H1 (cell line): ENCODE measurements around the gene OGT. TPM values are rescaled to one million over a fixed set of nuclear protein-coding genes. Genes with fewer than 3 reads are reported as not detected.

ENCODE experiments used
- CTCF ChIA-PET: fragments of 300-600 bp; sonication (Branson Sonifier 250); formaldehyde crosslinking; loops from one replicate; lab custom pipeline; 2021; ENCODE audit not compliant: partially characterized antibody; lab: Charles Lee
- POLR2A ChIA-PET: fragments of 300-600 bp; sonication (Branson Sonifier 250); formaldehyde crosslinking; loops from one replicate; lab custom pipeline; 2021; ENCODE audit warnings: inconsistent platforms; ENCODE audit not compliant: partially characterized antibody; lab: Charles Lee
- DNase-seq, 2 experiments: peaks; one replicate each; pipeline versions ENCODE4 v3.0.0 to v3.0.0-alpha.2; 2010 to 2022; ENCODE audit warnings: low spot score in 2 of 2, low read depth in 1 of 2, mixed read lengths in 1 of 2
- FAIRE-seq: peaks from 2 replicates; lab custom pipeline; 2011; peaks lifted over from hg19 to GRCh38; lab: Jason Lieb, UNC
- H2AFZ ChIP-seq: 2 replicates; pipeline ENCODE4 v1.8.1; 2012; ENCODE audit warnings: low read length, inconsistent platforms
- H2AK5ac ChIP-seq: 2 replicates; pipeline ENCODE4 v1.6.1; 2013; ENCODE audit warnings: low read depth, low read length
- H2BK120ac ChIP-seq: replicated peaks from 2 replicates; pipeline ENCODE3; 2013; ENCODE audit warnings: low read depth, low read length, inconsistent platforms
- H2BK12ac ChIP-seq: 2 replicates; pipeline ENCODE4 v1.6.1; 2013; ENCODE audit warnings: low read depth, low read length
- H2BK15ac ChIP-seq: 2 replicates; pipeline ENCODE4 v1.6.1; 2013; ENCODE audit warnings: low read length
- H2BK20ac ChIP-seq: 2 replicates; pipeline ENCODE4 v1.6.1; 2013; ENCODE audit warnings: low read length
- H2BK5ac ChIP-seq: 2 replicates; pipeline ENCODE4 v1.6.1; 2013; ENCODE audit warnings: low read depth, low read length
- H3K14ac ChIP-seq: 2 replicates; pipeline ENCODE4 v1.6.1; 2013; ENCODE audit warnings: inconsistent platforms; ENCODE audit not compliant: insufficient read length
- H3K18ac ChIP-seq: 2 replicates; pipeline ENCODE4 v1.6.1; 2013; ENCODE audit warnings: low read length; ENCODE audit errors: extremely low read depth
- H3K23ac ChIP-seq: 2 replicates; pipeline ENCODE4 v1.6.1; 2013; ENCODE audit warnings: inconsistent platforms; ENCODE audit not compliant: insufficient read length
- H3K23me2 ChIP-seq: 2 replicates; pipeline ENCODE4 v1.6.1; 2013; ENCODE audit warnings: low read depth, low read length
- H3K27ac ChIP-seq: 2 replicates; pipeline ENCODE4 v1.6.1; 2011; ENCODE audit warnings: low read depth, low read length, inconsistent platforms
- H3K27me3 ChIP-seq, 4 experiments: replicated peaks in 1 of 4; 1 replicate in 1 of 4; 2 replicates in 3 of 4; pipeline versions ENCODE4 v1.6.1 to v1.8.1; 2011 to 2013; ENCODE audit warnings: low read length in 3 of 4, mild to moderate bottlenecking in 3 of 4, inconsistent platforms in 2 of 4, mixed read lengths in 2 of 4, moderate library complexity in 1 of 4; ENCODE audit not compliant: control insufficient read depth in 3 of 4, insufficient read depth in 3 of 4; ENCODE audit errors: extremely low read depth in 1 of 4
- H3K36me3 ChIP-seq, 4 experiments: 2 replicates each; pipeline versions ENCODE4 v1.6.1 to v1.8.1; 2011 to 2013; ENCODE audit warnings: mild to moderate bottlenecking in 4 of 4, low read length in 3 of 4, moderate library complexity in 2 of 4, control low read depth in 1 of 4, inconsistent platforms in 1 of 4; ENCODE audit not compliant: insufficient read depth in 4 of 4, control insufficient read depth in 2 of 4
- H3K4ac ChIP-seq: replicated peaks from 2 replicates; pipeline ENCODE3; 2013; ENCODE audit warnings: low read length, low read depth, mixed read lengths, inconsistent platforms; ENCODE audit not compliant: insufficient read length
- H3K4me1 ChIP-seq, 4 experiments: replicated peaks in 1 of 4; 1 replicate in 1 of 4; 2 replicates in 3 of 4; pipeline versions ENCODE4 v1.6.1 to v1.8.1; 2011 to 2013; ENCODE audit warnings: low read length in 3 of 4, inconsistent platforms in 2 of 4, mixed read lengths in 1 of 4; ENCODE audit not compliant: insufficient read depth in 4 of 4, control insufficient read depth in 3 of 4
- H3K4me2 ChIP-seq, 2 experiments: 2 replicates each; pipeline versions ENCODE4 v1.6.1 to v1.8.1; 2011 to 2013; ENCODE audit warnings: low read depth in 2 of 2, low read length in 2 of 2, control low read depth in 1 of 2, inconsistent platforms in 1 of 2, mild to moderate bottlenecking in 1 of 2; ENCODE audit not compliant: insufficient read depth in 1 of 2
- H3K4me3 ChIP-seq, 4 experiments: fragments of 200-600, 300-600 bp in 1 of 4; sonication (generic), shearing (Covaris generic), sonication (Bioruptor Twin) in 1 of 4; 2 replicates each; pipeline versions ENCODE4 v1.5.1 to v1.8.1; 2011 to 2016; ENCODE audit warnings: low read length in 4 of 4, low read depth in 3 of 4, control low read depth in 2 of 4, inconsistent platforms in 2 of 4, mild to moderate bottlenecking in 2 of 4, mixed read lengths in 1 of 4, moderate library complexity in 1 of 4; ENCODE audit not compliant: insufficient read depth in 2 of 4; ENCODE audit errors: extremely low read depth in 1 of 4
- H3K56ac ChIP-seq: replicated peaks from 2 replicates; pipeline ENCODE3; 2013; ENCODE audit warnings: low read depth, mild to moderate bottlenecking, mixed read lengths, low read length, inconsistent platforms; ENCODE audit not compliant: insufficient read length
- H3K79me1 ChIP-seq: 2 replicates; pipeline ENCODE4 v1.6.1; 2013; ENCODE audit warnings: low read depth, low read length, control low read depth
- H3K79me2 ChIP-seq, 2 experiments: 2 replicates each; pipeline versions ENCODE4 v1.6.1 to v1.8.1; 2012 to 2013; ENCODE audit warnings: low read length in 2 of 2, mild to moderate bottlenecking in 2 of 2, inconsistent platforms in 1 of 2; ENCODE audit not compliant: insufficient read depth in 2 of 2, control insufficient read depth in 1 of 2
- H3K9ac ChIP-seq, 4 experiments: replicated peaks in 1 of 4; 1 replicate in 1 of 4; 2 replicates in 3 of 4; pipeline versions ENCODE4 v1.6.1 to v1.8.1; 2011 to 2013; ENCODE audit warnings: low read depth in 3 of 4, low read length in 3 of 4, control low read depth in 2 of 4, mild to moderate bottlenecking in 2 of 4, moderate library complexity in 2 of 4, inconsistent platforms in 1 of 4; ENCODE audit errors: extremely low read depth in 1 of 4
- H3K9me3 ChIP-seq, 2 experiments: 2 replicates each; pipeline versions ENCODE4 v1.6.1 to v1.8.1; 2012 to 2013; ENCODE audit warnings: mild to moderate bottlenecking in 2 of 2, moderate library complexity in 2 of 2, control low read depth in 1 of 2, inconsistent platforms in 1 of 2, low read depth in 1 of 2, low read length in 1 of 2, mixed read lengths in 1 of 2; ENCODE audit not compliant: insufficient read depth in 2 of 2
- H4K20me1 ChIP-seq, 2 experiments: replicated peaks in 1 of 2; 2 replicates each; pipeline versions ENCODE3 to v1.8.1; 2011 to 2013; ENCODE audit warnings: inconsistent platforms in 2 of 2, low read length in 2 of 2, mild to moderate bottlenecking in 1 of 2; ENCODE audit not compliant: insufficient read depth in 2 of 2, control insufficient read depth in 1 of 2
- H4K5ac ChIP-seq: 2 replicates; pipeline ENCODE4 v1.6.1; 2013; ENCODE audit warnings: low read length, low read depth, mixed read lengths, inconsistent platforms; ENCODE audit not compliant: insufficient read length
- H4K8ac ChIP-seq: 2 replicates; pipeline ENCODE4 v1.8.0; 2013; ENCODE audit warnings: mild to moderate bottlenecking, moderate library complexity, low read length, inconsistent platforms; ENCODE audit not compliant: insufficient read depth; ENCODE audit errors: extremely low read depth
- H4K91ac ChIP-seq: replicated peaks from 2 replicates; pipeline ENCODE3; 2013; ENCODE audit warnings: low read length, mixed read lengths, inconsistent platforms; ENCODE audit not compliant: insufficient read length
- CEBPB ChIP-seq: IDR thresholded peaks from 2 replicates; pipeline ENCODE4 v1.6.1; 2012; ENCODE audit warnings: low read depth, low read length
- CTBP2 ChIP-seq: IDR thresholded peaks from 2 replicates; pipeline ENCODE4 v1.7.0; 2011; ENCODE audit warnings: borderline replicate concordance, mild to moderate bottlenecking, moderate library complexity, mixed read lengths, low read length; ENCODE audit not compliant: insufficient read depth, insufficient read length
- HDAC6 ChIP-seq: IDR thresholded peaks from one replicate; pipeline ENCODE4 v1.7.1; 2012; ENCODE audit warnings: low read depth, mild to moderate bottlenecking, inconsistent platforms, low read length, moderate library complexity
- NANOG ChIP-seq: IDR thresholded peaks from 2 replicates; pipeline ENCODE4 v1.6.1; 2011; ENCODE audit warnings: low read length, low read depth, mild to moderate bottlenecking, inconsistent platforms; ENCODE audit not compliant: insufficient read depth, poor library complexity, severe bottlenecking
- NRF1 ChIP-seq: IDR thresholded peaks from 2 replicates; pipeline ENCODE4 v1.6.1; 2011; ENCODE audit warnings: mild to moderate bottlenecking, low read depth, low read length, improper control_type of control experiment
- RAD21 ChIP-seq, 2 experiments: IDR thresholded peaks in 1 of 2; conservative IDR thresholded peaks in 1 of 2; 2 replicates each; pipeline ENCODE4 v1.6.1; 2011; ENCODE audit warnings: low read depth in 2 of 2, low read length in 2 of 2, improper control_type of control experiment in 1 of 2, inconsistent platforms in 1 of 2, mild to moderate bottlenecking in 1 of 2, moderate library complexity in 1 of 2
- SIN3A ChIP-seq, 2 experiments: IDR thresholded peaks in 1 of 2; conservative IDR thresholded peaks in 1 of 2; 2 replicates each; pipeline ENCODE4 v1.6.1; 2011 to 2012; ENCODE audit warnings: low read length in 2 of 2, improper control_type of control experiment in 1 of 2, low read depth in 1 of 2, mild to moderate bottlenecking in 1 of 2
- SP1 ChIP-seq: IDR thresholded peaks from 2 replicates; pipeline ENCODE4 v1.6.1; 2011; ENCODE audit warnings: low read depth, low read length
- SRF ChIP-seq: IDR thresholded peaks from 2 replicates; pipeline ENCODE4 v1.6.1; 2011; ENCODE audit warnings: mild to moderate bottlenecking, low read depth, low read length, moderate library complexity
- WGBS, 2 experiments: shearing (Covaris generic) in 1 of 2; methylation state at CpG; one replicate each; pipeline versions ENCODE4 v1.1.6 to v1.1.7; 2013 to 2015; ENCODE audit warnings: low lambda C conversion rate in 2 of 2, mixed read lengths in 2 of 2, inconsistent platforms in 1 of 2, low coverage in 1 of 2, missing lambda C conversion rate in 1 of 2; ENCODE audit not compliant: insufficient replicate concordance in 2 of 2, insufficient coverage in 1 of 2, insufficient read length in 1 of 2; ENCODE audit errors: extremely low coverage in 1 of 2, missing lambda C conversion rate in 1 of 2; 5-methylcytosine and 5-hydroxymethylcytosine counted together
- polyA plus RNA-seq, 7 experiments: library from polyadenylated mRNA; depleted of rRNA in 3 of 7; stranded (reverse) in 5 of 7; unstranded in 2 of 7; fragments of >200 nt in 5 of 7; fragments of 200-250 nt in 2 of 7; gene quantifications; 1 replicate in 5 of 7; 2 replicates in 1 of 7; 4 replicates in 1 of 7; pipeline versions ENCODE4 v1.2.1 to v1.2.3, GENCODE V29; 2011 to 2013; ENCODE audit warnings: missing spikeins in 2 of 7, mixed read lengths in 2 of 7
- total RNA-seq: library from RNA; stranded (reverse); fragmentation: NEBNext Ultra II Directional; extraction: Animal tissue kit (Norgen Biotek cat#: 25700); gene quantifications from 2 replicates; pipeline ENCODE4 v1.2.1, GENCODE V29; 2021

OGT gene
- total and polyA plus RNA-seq, 2 of the 8 experiments (the other 6 are each of a cell fraction or from before 2014, with no cell fraction given): 130 to 169 TPM

- no peak overlapping the region for H4K91ac ChIP-seq
- H3K79me1 ChIP-seq: no peaks in the 10 kb centered on the region
- no peak overlapping the region for H3K4me3 ChIP-seq
- H3K4me2 ChIP-seq: no peak overlapping the region
- ChIA-PET POLR2A (no interaction called here), CTCF (interaction anchor here (0.6 kb wide), 1 partner anchor 402 kb away, joined by 3 read pairs; no protein-coding TSS in a partner anchor)
- H3K23me2 ChIP-seq: no peaks in the 10 kb centered on the region
- no peaks in the 10 kb centered on the region for H3K27me3 ChIP-seq
- no peaks in the 10 kb centered on the region for H3K9me3 ChIP-seq
- no peak overlapping the region for H3K4ac ChIP-seq
- DNase-seq: no peak
- H2AK5ac ChIP-seq: no peak overlapping the region
- H3K23ac ChIP-seq: no peak overlapping the region
- no peak overlapping the region for H4K5ac ChIP-seq
- no peak overlapping the region for H2AFZ ChIP-seq
- H4K8ac ChIP-seq: no peak overlapping the region
- H4K20me1 ChIP-seq: no peaks in the 10 kb centered on the region
- no peak overlapping the region for H2BK20ac ChIP-seq
- H2BK15ac ChIP-seq: no peak overlapping the region
- peaks cover 0 to 3% (median 0%) of the 10 kb centered on the region in 4 experiments; a peak in 1 of 7 replicates for H3K4me1 ChIP-seq
- no peak for FAIRE-seq
- TF ChIP-seq HDAC6 (no peak), NRF1 (no peak), RAD21 (IDR thresholded peaks at IDR 0.05 in 1 of 2, conservative IDR thresholded peaks at IDR 0.05 in 1 of 2; ENCODE audit: low read depth in 2 of 2, low read length in 2 of 2) (no peak), CEBPB (no peak), SRF (no peak), SP1 (no peak), CTBP2 (no peak), NANOG (no peak), SIN3A (conservative IDR thresholded peaks at IDR 0.05 in 1 of 2, IDR thresholded peaks at IDR 0.05 in 1 of 2; ENCODE audit: low read depth in 1 of 2, low read length in 2 of 2) (no peak)
- peaks cover 0 to 4% (median 2%) of the 10 kb centered on the region in 4 experiments; a peak in 2 of 8 replicates for H3K36me3 ChIP-seq
- H3K18ac ChIP-seq: no peak overlapping the region
- WGBS, 2 experiments: 84% methylated on average over 4 of the region's 4 CpGs; no CpG with 5 or more reads in 1 of the 2 experiments
- no peak overlapping the region for H3K9ac ChIP-seq
- no peak overlapping the region for H2BK120ac ChIP-seq
- H2BK5ac ChIP-seq: no peak overlapping the region
- H3K14ac ChIP-seq: no peak overlapping the region
- H3K56ac ChIP-seq: no peak overlapping the region
- no peak overlapping the region for H3K27ac ChIP-seq
- H2BK12ac ChIP-seq: no peak overlapping the region
- no peaks in the 10 kb centered on the region for H3K79me2 ChIP-seq
Measured at GRCh38 chrX:71615056-71615455, 82.2 kb downstream of the OGT start.
